HEK293 (cell line): ENCODE data around the gene OTUD3.

Experiments used
- CTCF ChIA-PET: fragments of 350-600 bp; formaldehyde crosslinking; extraction: SDS; loops from one replicate; lab custom pipeline; 2021; ENCODE audit warnings: antibody characterized with exemption; lab: Yijun Ruan, JAX
- POLR2A ChIA-PET: fragments of 300-600 bp; formaldehyde crosslinking; extraction: SDS; loops from one replicate; lab custom pipeline; 2020; ENCODE audit warnings: antibody characterized with exemption, inconsistent platforms; lab: Yijun Ruan, JAX
- H3K27ac ChIP-seq: fragments of 200-500 bp; sonication (Bioruptor generic); 2 replicates; pipeline ENCODE4 v1.5.1; 2014; ENCODE audit warnings: low read depth, low read length, control low read depth, inconsistent platforms; ENCODE audit errors: extremely low read depth
- H3K36me3 ChIP-seq, 2 experiments: fragments of 200-500 bp in 1 of 2; sonication (Bioruptor generic) in 1 of 2; 1 replicate in 1 of 2; 2 replicates in 1 of 2; pipeline ENCODE4 v1.5.1; 2014 to 2017; ENCODE audit warnings: inconsistent platforms in 2 of 2, low read length in 2 of 2; ENCODE audit not compliant: control insufficient read depth in 2 of 2, insufficient read depth in 1 of 2
- H3K4me1 ChIP-seq: fragments of 200-500 bp; sonication (Bioruptor generic); 2 replicates; pipeline ENCODE4 v1.5.1; 2014; ENCODE audit warnings: mild to moderate bottlenecking, low read length, inconsistent platforms; ENCODE audit not compliant: control insufficient read depth, insufficient read depth
- H3K4me3 ChIP-seq: 2 replicates; pipeline ENCODE4 v1.5.1; 2011; ENCODE audit warnings: low read depth, mild to moderate bottlenecking, control low read depth, low read length, moderate library complexity
- H3K9me3 ChIP-seq: fragments of 200-500 bp; sonication (Bioruptor generic); 2 replicates; pipeline ENCODE4 v1.5.1; 2014; ENCODE audit warnings: low read depth, low read length, inconsistent platforms; ENCODE audit not compliant: control insufficient read depth, insufficient read depth
- ATF2 ChIP-seq: fragments of 450-650 bp; formaldehyde crosslinking; IDR thresholded peaks from 2 replicates; pipeline ENCODE4 v1.5.1; 2016; ENCODE audit warnings: missing biosample characterization, missing genetic modification characterization, low read depth
- HOXD13 ChIP-seq: sonication (generic); formaldehyde crosslinking; IDR thresholded peaks from 2 replicates; pipeline ENCODE4 v1.8.0; 2022; ENCODE audit warnings: missing genetic modification reagents, borderline replicate concordance
- KLF10 ChIP-seq: fragments of 450-650 bp; IDR thresholded peaks from 2 replicates; pipeline ENCODE4 v1.5.1; 2018; ENCODE audit warnings: missing biosample characterization, mild to moderate bottlenecking, missing genetic modification characterization
- REST ChIP-seq: fragments of 450-650 bp; formaldehyde crosslinking; IDR thresholded peaks from 2 replicates; pipeline ENCODE4 v1.5.1; 2016; ENCODE audit warnings: missing biosample characterization, missing genetic modification characterization
- SCRT2 ChIP-seq: fragments of 450-650 bp; formaldehyde crosslinking; IDR thresholded peaks from 2 replicates; pipeline ENCODE4 v1.5.1; 2016; ENCODE audit warnings: missing biosample characterization, missing genetic modification characterization
- ZBTB21 ChIP-seq: fragments of 450-650 bp; formaldehyde crosslinking; IDR thresholded peaks from 2 replicates; pipeline ENCODE4 v1.5.1; 2017; ENCODE audit warnings: missing biosample characterization, missing genetic modification characterization
- ZNF121 ChIP-seq: fragments of 450-650 bp; formaldehyde crosslinking; IDR thresholded peaks from 2 replicates; pipeline ENCODE4 v1.5.1; 2016; ENCODE audit warnings: missing biosample characterization, missing genetic modification characterization
- ZNF140 ChIP-seq: fragments of 450-650 bp; formaldehyde crosslinking; IDR thresholded peaks from 2 replicates; pipeline ENCODE4 v1.5.1; 2016; ENCODE audit warnings: missing biosample characterization, missing genetic modification characterization
- ZNF239 ChIP-seq: fragments of 450-650 bp; formaldehyde crosslinking; IDR thresholded peaks from 2 replicates; pipeline ENCODE4 v1.5.1; 2016; ENCODE audit warnings: missing biosample characterization, missing genetic modification characterization
- ZNF416 ChIP-seq: fragments of 450-650 bp; formaldehyde crosslinking; IDR thresholded peaks from 2 replicates; pipeline ENCODE4 v1.5.1; 2016; ENCODE audit warnings: missing biosample characterization, missing genetic modification characterization
- ZNF423 ChIP-seq: fragments of 450-650 bp; formaldehyde crosslinking; IDR thresholded peaks from 2 replicates; pipeline ENCODE4 v1.5.1; 2016; ENCODE audit warnings: missing biosample characterization, missing genetic modification characterization
- ZNF426 ChIP-seq: fragments of 450-650 bp; formaldehyde crosslinking; IDR thresholded peaks from 2 replicates; pipeline ENCODE4 v1.5.1; 2017; ENCODE audit warnings: missing biosample characterization, missing genetic modification characterization, mild to moderate bottlenecking, inconsistent platforms, moderate library complexity
- ZNF513 ChIP-seq: fragments of 450-650 bp; IDR thresholded peaks from 2 replicates; pipeline ENCODE4 v1.5.1; 2018; ENCODE audit warnings: missing biosample characterization, missing genetic modification characterization
- ZNF518A ChIP-seq: fragments of 450-650 bp; formaldehyde crosslinking; conservative IDR thresholded peaks from 2 replicates; pipeline ENCODE4 v1.5.1; 2016; ENCODE audit warnings: low read depth, missing biosample characterization, missing genetic modification characterization
- ZNF548 ChIP-seq: fragments of 450-650 bp; formaldehyde crosslinking; IDR thresholded peaks from 2 replicates; pipeline ENCODE4 v1.5.1; 2016; ENCODE audit warnings: missing biosample characterization, missing genetic modification characterization
- ZNF585B ChIP-seq: fragments of 450-650 bp; formaldehyde crosslinking; IDR thresholded peaks from 2 replicates; pipeline ENCODE4 v1.5.1; 2016; ENCODE audit warnings: missing biosample characterization, missing genetic modification characterization
- ZNF677 ChIP-seq: fragments of 450-650 bp; IDR thresholded peaks from 2 replicates; pipeline ENCODE4 v1.5.0; 2018; ENCODE audit warnings: missing biosample characterization, mild to moderate bottlenecking, missing genetic modification characterization, moderate library complexity
- ZNF837 ChIP-seq: fragments of 450-650 bp; formaldehyde crosslinking; IDR thresholded peaks from 2 replicates; pipeline ENCODE4 v1.5.1; 2016; ENCODE audit warnings: missing biosample characterization, missing genetic modification characterization
- ZNF843 ChIP-seq: fragments of 450-650 bp; formaldehyde crosslinking; IDR thresholded peaks from 2 replicates; pipeline ENCODE4 v1.5.1; 2016; ENCODE audit warnings: missing biosample characterization, missing genetic modification characterization

The OTUD3 gene

GRCh38 chr1:19907456-19907855 is 25.3 kb downstream of the OTUD3 start (continued):
- TF ChIP-seq REST (tag by site-specific recombination) (no peak), HOXD13 (no peak), ZNF239 (tag by site-specific recombination) (no peak), ATF2 (tag by site-specific recombination) (no peak)

GRCh38 chr1:19909392-19909791 is 27.2 kb downstream of the OTUD3 start:
- ChIA-PET POLR2A (no interaction called here), CTCF (interaction anchor here (1.1 kb wide), 1 partner anchor 452 kb away, joined by 3 read pairs; no protein-coding TSS in a partner anchor)
- no peaks in the 10 kb centered on the region for H3K4me1 ChIP-seq
- TF ChIP-seq ZNF585B (tag by site-specific recombination): no peak
- TF ChIP-seq KLF10 (tag by site-specific recombination): no peak
- TF ChIP-seq ZNF416 (tag by site-specific recombination): no peak
- TF ChIP-seq REST (tag by site-specific recombination): no peak
- no peak for TF ChIP-seq ZBTB21 (tag by site-specific recombination)
- no peak for TF ChIP-seq ZNF423 (tag by site-specific recombination)
- no peak for TF ChIP-seq ZNF677 (tag by site-specific recombination)
- no peak for TF ChIP-seq ZNF426 (tag by site-specific recombination)
- H3K9me3 ChIP-seq: no peaks in the 10 kb centered on the region
- no peak overlapping the region for H3K27ac ChIP-seq
- H3K4me3 ChIP-seq: no peak overlapping the region
- peaks cover 48 to 98% of the 10 kb centered on the region in 2 experiments for H3K36me3 ChIP-seq

- Histone ChIP-seq H3K4me3 (no peak overlapping the region), H3K9me3 (no peaks in the 10 kb centered on the region), H3K27ac (no peak overlapping the region), H3K4me1 (no peaks in the 10 kb centered on the region), H3K36me3 (peaks cover 45 to 98% of the 10 kb centered on the region in 2 experiments)
- CTCF ChIA-PET: interaction anchor here (1.0 to 1.1 kb wide), 2 partner anchors 242 to 451 kb away, joined by 3 read pairs; no protein-coding TSS in a partner anchor
- POLR2A ChIA-PET: no interaction called here
- TF ChIP-seq ZNF837 (tag by site-specific recombination): no peak
- no peak for TF ChIP-seq ZNF518A (tag by site-specific recombination)
- TF ChIP-seq ZNF140 (tag by site-specific recombination): no peak
- TF ChIP-seq ZNF513 (tag by site-specific recombination): no peak
- TF ChIP-seq ZNF843 (tag by site-specific recombination): no peak
- no peak for TF ChIP-seq ZNF548 (tag by site-specific recombination)
- no peak for TF ChIP-seq SCRT2 (tag by site-specific recombination)
- no peak for TF ChIP-seq ZNF121
These were observed 27.8 kb downstream of the OTUD3 start for GRCh38 chr1:19909971-19910370.
